Chondrocyte (in vitro differentiated cells): ENCODE results near the gene SPEG. TPM values are rescaled to one million over a fixed set of nuclear protein-coding genes. Genes with fewer than 3 reads are reported as not detected.

Experiments used
- DNase-seq: peaks from one replicate; pipeline ENCODE4 v3.0.0; 2021; ENCODE audit warnings: mixed read lengths, low spot score
- H3K27ac Mint-ChIP-seq: one replicate; pipeline ENCODE4 v1.8.0; 2021; ENCODE audit warnings: mild to moderate bottlenecking, moderate library complexity, mixed read lengths; ENCODE audit not compliant: unreplicated experiment
- H3K27me3 Mint-ChIP-seq: 2 replicates; pipeline ENCODE4 v1.8.0; 2021; ENCODE audit warnings: low read depth, mixed read lengths
- H3K36me3 Mint-ChIP-seq: 2 replicates; pipeline ENCODE4 v1.8.0; 2021; ENCODE audit warnings: low read depth, mixed read lengths
- H3K4me1 Mint-ChIP-seq: 2 replicates; pipeline ENCODE4 v1.8.0; 2021; ENCODE audit warnings: low read depth, mild to moderate bottlenecking, mixed read lengths
- H3K4me3 Mint-ChIP-seq: one replicate; pipeline ENCODE4 v1.8.0; 2021; ENCODE audit warnings: mild to moderate bottlenecking, moderate library complexity, mixed read lengths; ENCODE audit not compliant: unreplicated experiment
- H3K9me3 Mint-ChIP-seq: 2 replicates; pipeline ENCODE4 v1.8.0; 2021; ENCODE audit warnings: low read depth, mixed read lengths
- total RNA-seq: library from RNA; stranded (reverse); gene quantifications from 3 replicates; pipeline ENCODE4 v1.2.1, GENCODE V29; 2021
- TF ChIP-seq, protein P1 (sequence below): fragments of 200-600 bp; sonication (generic); IDR thresholded peaks from 2 replicates; pipeline ENCODE4 v1.5.0; 2021; ENCODE audit warnings: antibody characterized with exemption, mild to moderate bottlenecking, moderate library complexity

SPEG gene
- total RNA-seq, 1 donor from 2014 or later: 94.9 TPM

DNA sequence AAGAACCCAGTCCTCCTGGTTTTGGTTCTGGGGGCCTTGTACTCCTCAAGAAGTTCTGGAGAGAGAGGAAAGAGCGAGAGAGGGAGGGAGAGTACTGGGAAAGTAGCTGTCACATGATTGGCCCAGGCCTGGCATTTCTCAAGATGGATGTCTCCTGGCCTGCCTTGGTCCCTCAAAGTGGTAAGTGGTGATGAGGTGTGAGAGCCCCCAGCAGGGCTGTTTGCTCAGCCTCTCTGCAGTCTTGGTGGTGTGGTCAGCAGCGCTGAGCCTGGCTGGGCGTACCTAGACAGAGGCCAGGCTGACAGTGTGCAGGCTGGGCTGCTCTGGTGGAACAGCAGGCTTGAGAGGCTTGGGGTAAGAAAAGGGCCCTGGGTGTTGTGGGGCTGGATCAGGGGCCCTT is 2.5 kb downstream of the SPEG start:
- TF ChIP-seq, protein P1, sequence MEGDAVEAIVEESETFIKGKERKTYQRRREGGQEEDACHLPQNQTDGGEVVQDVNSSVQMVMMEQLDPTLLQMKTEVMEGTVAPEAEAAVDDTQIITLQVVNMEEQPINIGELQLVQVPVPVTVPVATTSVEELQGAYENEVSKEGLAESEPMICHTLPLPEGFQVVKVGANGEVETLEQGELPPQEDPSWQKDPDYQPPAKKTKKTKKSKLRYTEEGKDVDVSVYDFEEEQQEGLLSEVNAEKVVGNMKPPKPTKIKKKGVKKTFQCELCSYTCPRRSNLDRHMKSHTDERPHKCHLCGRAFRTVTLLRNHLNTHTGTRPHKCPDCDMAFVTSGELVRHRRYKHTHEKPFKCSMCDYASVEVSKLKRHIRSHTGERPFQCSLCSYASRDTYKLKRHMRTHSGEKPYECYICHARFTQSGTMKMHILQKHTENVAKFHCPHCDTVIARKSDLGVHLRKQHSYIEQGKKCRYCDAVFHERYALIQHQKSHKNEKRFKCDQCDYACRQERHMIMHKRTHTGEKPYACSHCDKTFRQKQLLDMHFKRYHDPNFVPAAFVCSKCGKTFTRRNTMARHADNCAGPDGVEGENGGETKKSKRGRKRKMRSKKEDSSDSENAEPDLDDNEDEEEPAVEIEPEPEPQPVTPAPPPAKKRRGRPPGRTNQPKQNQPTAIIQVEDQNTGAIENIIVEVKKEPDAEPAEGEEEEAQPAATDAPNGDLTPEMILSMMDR: no peak
- Mint-ChIP-seq H3K27ac (no peak overlapping the region), H3K4me1 (peaks cover 11% of the 10 kb centered on the region), H3K27me3 (no peaks in the 10 kb centered on the region), H3K36me3 (no peaks in the 10 kb centered on the region), H3K4me3 (no peak overlapping the region), H3K9me3 (no peaks in the 10 kb centered on the region)
- no peak for DNase-seq

GRCh38 chr2:219437690-219438206 is 3.1 kb downstream of the SPEG start:
- TF ChIP-seq, protein P1: no peak
- DNase-seq: no peak
- no peaks in the 10 kb centered on the region for H3K36me3 Mint-ChIP-seq
- no peaks in the 10 kb centered on the region for H3K9me3 Mint-ChIP-seq
- peaks cover 16% of the 10 kb centered on the region for H3K4me1 Mint-ChIP-seq
- no peak overlapping the region for H3K4me3 Mint-ChIP-seq
- no peak overlapping the region for H3K27ac Mint-ChIP-seq
- H3K27me3 Mint-ChIP-seq: no peaks in the 10 kb centered on the region

GRCh38 chr2:219438453-219438852 is 3.8 kb downstream of the SPEG start:
- no peak for DNase-seq
- H3K4me3 Mint-ChIP-seq: no peak overlapping the region
- TF ChIP-seq, protein P1: no peak
- no peaks in the 10 kb centered on the region for H3K27me3 Mint-ChIP-seq
- no peaks in the 10 kb centered on the region for H3K9me3 Mint-ChIP-seq
- peaks cover 23% of the 10 kb centered on the region for H3K4me1 Mint-ChIP-seq
- H3K36me3 Mint-ChIP-seq: no peaks in the 10 kb centered on the region
- no peak overlapping the region for H3K27ac Mint-ChIP-seq

GRCh38 chr2:219439506-219439905 is 4.9 kb downstream of the SPEG start:
- no peaks in the 10 kb centered on the region for H3K9me3 Mint-ChIP-seq
- TF ChIP-seq, protein P1: no peak
- peaks cover 28% of the 10 kb centered on the region for H3K4me1 Mint-ChIP-seq
- no peaks in the 10 kb centered on the region for H3K27me3 Mint-ChIP-seq
- no peak for DNase-seq
- no peak overlapping the region for H3K4me3 Mint-ChIP-seq
- H3K36me3 Mint-ChIP-seq: no peaks in the 10 kb centered on the region
- H3K27ac Mint-ChIP-seq: no peak overlapping the region

DNA sequence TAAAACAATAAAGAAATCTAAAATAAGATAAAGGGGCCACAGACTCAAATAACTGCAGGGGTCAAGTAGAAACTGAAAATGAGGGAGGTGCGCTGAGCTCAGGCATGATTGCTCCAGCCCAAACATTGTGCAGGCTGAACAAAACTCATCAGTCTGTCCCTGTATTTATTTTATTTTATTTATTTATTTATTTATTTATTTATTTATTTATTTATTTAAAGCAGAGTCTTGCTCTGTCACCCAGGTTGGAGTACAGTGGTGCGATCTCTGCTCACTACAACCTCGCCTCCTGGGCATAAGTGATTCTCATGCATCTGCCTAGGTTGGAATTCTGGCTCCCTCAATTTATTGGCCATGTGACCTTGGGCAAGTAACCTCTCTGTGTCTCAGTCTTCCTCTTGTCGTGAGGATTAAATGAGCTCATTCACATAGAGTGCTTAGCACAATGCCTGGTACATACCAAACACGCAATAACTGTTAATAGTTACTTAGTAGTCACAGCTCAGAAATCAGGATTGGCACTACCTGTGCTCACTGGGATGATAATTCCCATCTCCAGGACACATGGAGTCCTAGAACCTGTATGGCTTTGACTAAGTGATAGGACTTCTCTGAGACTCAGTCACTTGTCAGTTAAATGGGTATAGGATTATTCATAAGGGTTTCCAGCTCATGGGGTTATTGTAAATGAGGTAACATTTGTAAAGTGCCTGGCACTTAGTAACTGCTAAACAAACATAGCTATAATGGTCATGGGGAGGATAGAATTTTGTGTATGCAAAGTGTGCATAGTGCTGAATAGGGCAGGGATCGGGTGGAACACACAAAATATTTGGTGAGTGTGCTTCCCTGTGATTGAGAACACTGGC is 6.0 kb downstream of the SPEG start:
- Mint-ChIP-seq H3K9me3 (no peaks in the 10 kb centered on the region), H3K4me3 (peak overlapping the region; percentile 91), H3K27ac (peak overlapping the region; percentile 86), H3K27me3 (no peaks in the 10 kb centered on the region), H3K36me3 (no peaks in the 10 kb centered on the region), H3K4me1 (peaks cover 38% of the 10 kb centered on the region)
- DNase-seq: no peak
- TF ChIP-seq, protein P1: no peak
